H1 (cell line): ENCODE measurements around the gene ACADVL. TPM values are rescaled to one million over a fixed set of nuclear protein-coding genes. Genes with fewer than 3 reads are reported as not detected.
A peak's percentile ranks its signal among the peaks of the same experiment; 100 is the strongest.

Source experiments
- CTCF ChIA-PET: fragments of 300-600 bp; sonication (Branson Sonifier 250); formaldehyde crosslinking; loops from one replicate; lab custom pipeline; 2021; ENCODE audit not compliant: partially characterized antibody; lab: Charles Lee
- POLR2A ChIA-PET: fragments of 300-600 bp; sonication (Branson Sonifier 250); formaldehyde crosslinking; loops from one replicate; lab custom pipeline; 2021; ENCODE audit warnings: inconsistent platforms; ENCODE audit not compliant: partially characterized antibody; lab: Charles Lee
- DNase-seq, 2 experiments: peaks; one replicate each; pipeline versions ENCODE4 v3.0.0 to v3.0.0-alpha.2; 2010 to 2022; ENCODE audit warnings: low spot score in 2 of 2, low read depth in 1 of 2, mixed read lengths in 1 of 2
- FAIRE-seq: peaks from 2 replicates; lab custom pipeline; 2011; peaks lifted over from hg19 to GRCh38; lab: Jason Lieb, UNC
- H2AFZ ChIP-seq: 2 replicates; pipeline ENCODE4 v1.8.1; 2012; ENCODE audit warnings: low read length, inconsistent platforms
- H2AK5ac ChIP-seq: 2 replicates; pipeline ENCODE4 v1.6.1; 2013; ENCODE audit warnings: low read depth, low read length
- H2BK120ac ChIP-seq: replicated peaks from 2 replicates; pipeline ENCODE3; 2013; ENCODE audit warnings: low read depth, low read length, inconsistent platforms
- H2BK12ac ChIP-seq: 2 replicates; pipeline ENCODE4 v1.6.1; 2013; ENCODE audit warnings: low read depth, low read length
- H2BK15ac ChIP-seq: 2 replicates; pipeline ENCODE4 v1.6.1; 2013; ENCODE audit warnings: low read length
- H2BK20ac ChIP-seq: 2 replicates; pipeline ENCODE4 v1.6.1; 2013; ENCODE audit warnings: low read length
- H2BK5ac ChIP-seq: 2 replicates; pipeline ENCODE4 v1.6.1; 2013; ENCODE audit warnings: low read depth, low read length
- H3K14ac ChIP-seq: 2 replicates; pipeline ENCODE4 v1.6.1; 2013; ENCODE audit warnings: inconsistent platforms; ENCODE audit not compliant: insufficient read length
- H3K18ac ChIP-seq: 2 replicates; pipeline ENCODE4 v1.6.1; 2013; ENCODE audit warnings: low read length; ENCODE audit errors: extremely low read depth
- H3K23ac ChIP-seq: 2 replicates; pipeline ENCODE4 v1.6.1; 2013; ENCODE audit warnings: inconsistent platforms; ENCODE audit not compliant: insufficient read length
- H3K23me2 ChIP-seq: 2 replicates; pipeline ENCODE4 v1.6.1; 2013; ENCODE audit warnings: low read depth, low read length
- H3K27ac ChIP-seq: 2 replicates; pipeline ENCODE4 v1.6.1; 2011; ENCODE audit warnings: low read depth, low read length, inconsistent platforms
- H3K27me3 ChIP-seq, 4 experiments: replicated peaks in 1 of 4; 1 replicate in 1 of 4; 2 replicates in 3 of 4; pipeline versions ENCODE4 v1.6.1 to v1.8.1; 2011 to 2013; ENCODE audit warnings: low read length in 3 of 4, mild to moderate bottlenecking in 3 of 4, inconsistent platforms in 2 of 4, mixed read lengths in 2 of 4, moderate library complexity in 1 of 4; ENCODE audit not compliant: control insufficient read depth in 3 of 4, insufficient read depth in 3 of 4; ENCODE audit errors: extremely low read depth in 1 of 4
- H3K36me3 ChIP-seq, 4 experiments: 2 replicates each; pipeline versions ENCODE4 v1.6.1 to v1.8.1; 2011 to 2013; ENCODE audit warnings: mild to moderate bottlenecking in 4 of 4, low read length in 3 of 4, moderate library complexity in 2 of 4, control low read depth in 1 of 4, inconsistent platforms in 1 of 4; ENCODE audit not compliant: insufficient read depth in 4 of 4, control insufficient read depth in 2 of 4
- H3K4ac ChIP-seq: replicated peaks from 2 replicates; pipeline ENCODE3; 2013; ENCODE audit warnings: low read length, low read depth, mixed read lengths, inconsistent platforms; ENCODE audit not compliant: insufficient read length
- H3K4me1 ChIP-seq, 4 experiments: replicated peaks in 1 of 4; 1 replicate in 1 of 4; 2 replicates in 3 of 4; pipeline versions ENCODE4 v1.6.1 to v1.8.1; 2011 to 2013; ENCODE audit warnings: low read length in 3 of 4, inconsistent platforms in 2 of 4, mixed read lengths in 1 of 4; ENCODE audit not compliant: insufficient read depth in 4 of 4, control insufficient read depth in 3 of 4
- H3K4me2 ChIP-seq, 2 experiments: 2 replicates each; pipeline versions ENCODE4 v1.6.1 to v1.8.1; 2011 to 2013; ENCODE audit warnings: low read depth in 2 of 2, low read length in 2 of 2, control low read depth in 1 of 2, inconsistent platforms in 1 of 2, mild to moderate bottlenecking in 1 of 2; ENCODE audit not compliant: insufficient read depth in 1 of 2
- H3K4me3 ChIP-seq, 4 experiments: fragments of 200-600, 300-600 bp in 1 of 4; sonication (generic), shearing (Covaris generic), sonication (Bioruptor Twin) in 1 of 4; 2 replicates each; pipeline versions ENCODE4 v1.5.1 to v1.8.1; 2011 to 2016; ENCODE audit warnings: low read length in 4 of 4, low read depth in 3 of 4, control low read depth in 2 of 4, inconsistent platforms in 2 of 4, mild to moderate bottlenecking in 2 of 4, mixed read lengths in 1 of 4, moderate library complexity in 1 of 4; ENCODE audit not compliant: insufficient read depth in 2 of 4; ENCODE audit errors: extremely low read depth in 1 of 4
- H3K56ac ChIP-seq: replicated peaks from 2 replicates; pipeline ENCODE3; 2013; ENCODE audit warnings: low read depth, mild to moderate bottlenecking, mixed read lengths, low read length, inconsistent platforms; ENCODE audit not compliant: insufficient read length
- H3K79me1 ChIP-seq: 2 replicates; pipeline ENCODE4 v1.6.1; 2013; ENCODE audit warnings: low read depth, low read length, control low read depth
- H3K79me2 ChIP-seq, 2 experiments: 2 replicates each; pipeline versions ENCODE4 v1.6.1 to v1.8.1; 2012 to 2013; ENCODE audit warnings: low read length in 2 of 2, mild to moderate bottlenecking in 2 of 2, inconsistent platforms in 1 of 2; ENCODE audit not compliant: insufficient read depth in 2 of 2, control insufficient read depth in 1 of 2
- H3K9ac ChIP-seq, 4 experiments: replicated peaks in 1 of 4; 1 replicate in 1 of 4; 2 replicates in 3 of 4; pipeline versions ENCODE4 v1.6.1 to v1.8.1; 2011 to 2013; ENCODE audit warnings: low read depth in 3 of 4, low read length in 3 of 4, control low read depth in 2 of 4, mild to moderate bottlenecking in 2 of 4, moderate library complexity in 2 of 4, inconsistent platforms in 1 of 4; ENCODE audit errors: extremely low read depth in 1 of 4
- H3K9me3 ChIP-seq, 2 experiments: 2 replicates each; pipeline versions ENCODE4 v1.6.1 to v1.8.1; 2012 to 2013; ENCODE audit warnings: mild to moderate bottlenecking in 2 of 2, moderate library complexity in 2 of 2, control low read depth in 1 of 2, inconsistent platforms in 1 of 2, low read depth in 1 of 2, low read length in 1 of 2, mixed read lengths in 1 of 2; ENCODE audit not compliant: insufficient read depth in 2 of 2
- H4K20me1 ChIP-seq, 2 experiments: replicated peaks in 1 of 2; 2 replicates each; pipeline versions ENCODE3 to v1.8.1; 2011 to 2013; ENCODE audit warnings: inconsistent platforms in 2 of 2, low read length in 2 of 2, mild to moderate bottlenecking in 1 of 2; ENCODE audit not compliant: insufficient read depth in 2 of 2, control insufficient read depth in 1 of 2
- H4K5ac ChIP-seq: 2 replicates; pipeline ENCODE4 v1.6.1; 2013; ENCODE audit warnings: low read length, low read depth, mixed read lengths, inconsistent platforms; ENCODE audit not compliant: insufficient read length
- H4K8ac ChIP-seq: 2 replicates; pipeline ENCODE4 v1.8.0; 2013; ENCODE audit warnings: mild to moderate bottlenecking, moderate library complexity, low read length, inconsistent platforms; ENCODE audit not compliant: insufficient read depth; ENCODE audit errors: extremely low read depth
- H4K91ac ChIP-seq: replicated peaks from 2 replicates; pipeline ENCODE3; 2013; ENCODE audit warnings: low read length, mixed read lengths, inconsistent platforms; ENCODE audit not compliant: insufficient read length
- BRCA1 ChIP-seq: IDR thresholded peaks from 2 replicates; pipeline ENCODE4 v1.6.1; 2012; ENCODE audit warnings: low read depth, low read length, improper control_type of control experiment
- CHD2 ChIP-seq: IDR thresholded peaks from 2 replicates; pipeline ENCODE4 v1.6.1; 2012; ENCODE audit warnings: low read length, improper control_type of control experiment
- CREB1 ChIP-seq: IDR thresholded peaks from 2 replicates; pipeline ENCODE4 v1.6.1; 2012; ENCODE audit warnings: inconsistent platforms
- HDAC6 ChIP-seq: IDR thresholded peaks from one replicate; pipeline ENCODE4 v1.7.1; 2012; ENCODE audit warnings: low read depth, mild to moderate bottlenecking, inconsistent platforms, low read length, moderate library complexity
- SIX5 ChIP-seq: IDR thresholded peaks from 2 replicates; pipeline ENCODE4 v1.6.1; 2011; ENCODE audit warnings: mild to moderate bottlenecking, low read depth, low read length
- TEAD4 ChIP-seq: IDR thresholded peaks from 2 replicates; pipeline ENCODE4 v1.6.1; 2012; ENCODE audit warnings: low read depth, low read length, inconsistent platforms, mixed read lengths
- WGBS, 2 experiments: shearing (Covaris generic) in 1 of 2; methylation state at CpG; one replicate each; pipeline versions ENCODE4 v1.1.6 to v1.1.7; 2013 to 2015; ENCODE audit warnings: low lambda C conversion rate in 2 of 2, mixed read lengths in 2 of 2, inconsistent platforms in 1 of 2, low coverage in 1 of 2, missing lambda C conversion rate in 1 of 2; ENCODE audit not compliant: insufficient replicate concordance in 2 of 2, insufficient coverage in 1 of 2, insufficient read length in 1 of 2; ENCODE audit errors: extremely low coverage in 1 of 2, missing lambda C conversion rate in 1 of 2; 5-methylcytosine and 5-hydroxymethylcytosine counted together
- polyA plus RNA-seq, 7 experiments: library from polyadenylated mRNA; depleted of rRNA in 3 of 7; stranded (reverse) in 5 of 7; unstranded in 2 of 7; fragments of >200 nt in 5 of 7; fragments of 200-250 nt in 2 of 7; gene quantifications; 1 replicate in 5 of 7; 2 replicates in 1 of 7; 4 replicates in 1 of 7; pipeline versions ENCODE4 v1.2.1 to v1.2.3, GENCODE V29; 2011 to 2013; ENCODE audit warnings: missing spikeins in 2 of 7, mixed read lengths in 2 of 7
- total RNA-seq: library from RNA; stranded (reverse); fragmentation: NEBNext Ultra II Directional; extraction: Animal tissue kit (Norgen Biotek cat#: 25700); gene quantifications from 2 replicates; pipeline ENCODE4 v1.2.1, GENCODE V29; 2021
- TF ChIP-seq, protein P1 (sequence below): IDR thresholded peaks from 2 replicates; pipeline ENCODE4 v1.6.1; 2011; ENCODE audit warnings: low read depth, mild to moderate bottlenecking, low read length; ENCODE audit not compliant: insufficient read depth
- TF ChIP-seq, protein P2 (sequence below): IDR thresholded peaks from 2 replicates; pipeline ENCODE4 v1.6.1; 2011; ENCODE audit warnings: low read length, improper control_type of control experiment
- TF ChIP-seq, protein P3 (sequence below): IDR thresholded peaks from 2 replicates; pipeline ENCODE4 v1.6.1; 2012; ENCODE audit warnings: low read length, inconsistent platforms

ACADVL gene
- total and polyA plus RNA-seq, 2 of the 8 experiments (the other 6 are each of a cell fraction or from before 2014, with no cell fraction given): 181 to 231 TPM

DNA sequence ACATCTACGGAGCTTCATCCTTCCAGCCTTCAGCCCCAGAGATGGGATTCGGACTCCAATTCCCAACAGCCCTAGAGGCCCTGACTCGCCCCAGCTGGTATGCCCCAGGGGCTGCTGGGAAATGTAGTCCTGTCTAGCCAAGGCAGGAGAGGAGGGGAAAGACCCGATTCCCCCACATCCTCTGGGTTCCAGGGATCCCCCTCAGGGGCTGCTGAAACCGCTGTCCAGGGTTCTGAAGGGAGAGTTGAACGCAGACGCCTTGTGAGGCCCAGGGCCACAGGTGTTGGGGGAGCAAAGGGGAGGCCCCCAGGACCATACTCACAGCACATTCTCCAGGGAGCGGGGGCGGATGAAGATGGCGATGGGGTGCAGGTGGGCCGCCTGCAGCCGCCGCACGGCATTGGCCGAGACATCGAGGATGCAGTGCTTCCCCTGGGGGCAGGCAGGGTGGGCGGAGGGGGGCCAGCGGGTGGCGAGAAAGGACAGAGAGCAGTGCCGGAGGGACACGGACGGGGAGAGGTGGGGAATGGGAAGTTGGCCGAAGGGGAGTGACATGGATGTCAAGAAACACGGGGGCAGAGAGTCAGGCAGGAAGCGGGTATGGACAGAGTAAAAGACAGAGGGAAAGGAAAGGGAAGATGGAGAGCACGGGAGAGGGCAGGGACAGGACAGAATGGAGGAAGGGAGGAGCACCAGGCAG is 28.0 kb upstream of the ACADVL start:
- Histone ChIP-seq H3K23ac (no peak overlapping the region), H4K20me1 (peaks cover 5 to 13% of the 10 kb centered on the region in 2 experiments), H3K36me3 (peaks cover 13 to 35% (median 25%) of the 10 kb centered on the region in 4 experiments; a peak in 7 of 8 replicates), H3K56ac (no peak overlapping the region), H3K27ac (no peak overlapping the region), H3K14ac (no peak overlapping the region), H3K18ac (no peak overlapping the region), H2BK20ac (no peak overlapping the region), H4K8ac (no peak overlapping the region; the same call in 1 of the 2 replicates), H3K79me2 (no peaks in the 10 kb centered on the region), H2BK120ac (no peak overlapping the region), H3K4me1 (no peaks in the 10 kb centered on the region), H3K9me3 (no peaks in the 10 kb centered on the region), H4K5ac (no peak overlapping the region), H3K4me2 (no peak overlapping the region), H3K23me2 (no peaks in the 10 kb centered on the region), H4K91ac (no peak overlapping the region), H3K4me3 (no peak overlapping the region), H2BK5ac (no peak overlapping the region), H2AFZ (no peak overlapping the region), H2BK12ac (no peak overlapping the region), H3K79me1 (no peaks in the 10 kb centered on the region), H3K4ac (no peak overlapping the region), H3K27me3 (no peaks in the 10 kb centered on the region), H3K9ac (no peak overlapping the region), H2BK15ac (no peak overlapping the region), H2AK5ac (no peak overlapping the region)
- DNase-seq (peak; percentile 53 to 86), FAIRE-seq (peak; percentile 70)
- CTCF ChIA-PET: interaction anchor here (1.0 to 1.1 kb wide), 2 partner anchors 29 to 146 kb away, joined by 3 read pairs; no protein-coding TSS in a partner anchor
- WGBS, 2 experiments: 79% methylated on average over 19 of the region's 26 CpGs; no CpG with 5 or more reads in 1 of the 2 experiments
- POLR2A ChIA-PET: interaction anchor here (1.2 kb wide), 3 partner anchors 14 to 29 kb away, joined by 3 to 7 read pairs (median 6); no protein-coding TSS in a partner anchor
- TF ChIP-seq, protein P1, sequence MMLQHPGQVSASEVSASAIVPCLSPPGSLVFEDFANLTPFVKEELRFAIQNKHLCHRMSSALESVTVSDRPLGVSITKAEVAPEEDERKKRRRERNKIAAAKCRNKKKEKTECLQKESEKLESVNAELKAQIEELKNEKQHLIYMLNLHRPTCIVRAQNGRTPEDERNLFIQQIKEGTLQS: no peak
- TF ChIP-seq, protein P2, sequence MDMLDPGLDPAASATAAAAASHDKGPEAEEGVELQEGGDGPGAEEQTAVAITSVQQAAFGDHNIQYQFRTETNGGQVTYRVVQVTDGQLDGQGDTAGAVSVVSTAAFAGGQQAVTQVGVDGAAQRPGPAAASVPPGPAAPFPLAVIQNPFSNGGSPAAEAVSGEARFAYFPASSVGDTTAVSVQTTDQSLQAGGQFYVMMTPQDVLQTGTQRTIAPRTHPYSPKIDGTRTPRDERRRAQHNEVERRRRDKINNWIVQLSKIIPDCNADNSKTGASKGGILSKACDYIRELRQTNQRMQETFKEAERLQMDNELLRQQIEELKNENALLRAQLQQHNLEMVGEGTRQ: peak; percentile 51; the same call in 1 of the 2 replicates
- TF ChIP-seq, protein P3, sequence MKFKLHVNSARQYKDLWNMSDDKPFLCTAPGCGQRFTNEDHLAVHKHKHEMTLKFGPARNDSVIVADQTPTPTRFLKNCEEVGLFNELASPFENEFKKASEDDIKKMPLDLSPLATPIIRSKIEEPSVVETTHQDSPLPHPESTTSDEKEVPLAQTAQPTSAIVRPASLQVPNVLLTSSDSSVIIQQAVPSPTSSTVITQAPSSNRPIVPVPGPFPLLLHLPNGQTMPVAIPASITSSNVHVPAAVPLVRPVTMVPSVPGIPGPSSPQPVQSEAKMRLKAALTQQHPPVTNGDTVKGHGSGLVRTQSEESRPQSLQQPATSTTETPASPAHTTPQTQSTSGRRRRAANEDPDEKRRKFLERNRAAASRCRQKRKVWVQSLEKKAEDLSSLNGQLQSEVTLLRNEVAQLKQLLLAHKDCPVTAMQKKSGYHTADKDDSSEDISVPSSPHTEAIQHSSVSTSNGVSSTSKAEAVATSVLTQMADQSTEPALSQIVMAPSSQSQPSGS: 0 out of 2 replicates have a peak, but pooled peaks have one; percentile 39
- peak; percentile 99 for TF ChIP-seq SIX5
- TF ChIP-seq CREB1: peak; percentile 72
- peak; percentile 78 for TF ChIP-seq TEAD4
- no peak for TF ChIP-seq BRCA1
- no peak for TF ChIP-seq HDAC6
- no peak for TF ChIP-seq CHD2
